GM19324 (cell line): ENCODE results near the gene OSTN.

Experiments used
- ATAC-seq: cut with Tn5 transposase; IDR thresholded peaks from one replicate; pipeline ENCODE4 v1.9.1; 2021; ENCODE audit warnings: mild to moderate bottlenecking, moderate library complexity; ENCODE audit not compliant: unreplicated experiment, low FRiP score

The OSTN gene

DNA sequence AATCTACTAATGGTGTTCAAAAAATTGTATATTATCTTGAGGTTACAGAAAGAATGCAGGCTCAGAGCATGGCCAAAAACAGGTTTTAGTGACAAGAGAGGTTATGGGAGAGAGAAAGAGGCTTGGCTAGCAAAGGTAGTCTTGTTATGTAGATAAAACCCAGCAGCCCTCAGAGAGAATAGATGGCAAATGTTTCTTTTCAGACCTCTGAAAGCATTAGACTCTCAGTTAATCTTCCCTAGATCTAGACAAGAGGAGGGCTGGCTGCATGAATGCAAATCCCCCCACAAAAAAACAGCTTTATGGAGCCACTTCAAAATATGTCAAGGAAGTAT is 62.2 kb downstream of the OSTN start:
- ATAC-seq, result no peak

DNA sequence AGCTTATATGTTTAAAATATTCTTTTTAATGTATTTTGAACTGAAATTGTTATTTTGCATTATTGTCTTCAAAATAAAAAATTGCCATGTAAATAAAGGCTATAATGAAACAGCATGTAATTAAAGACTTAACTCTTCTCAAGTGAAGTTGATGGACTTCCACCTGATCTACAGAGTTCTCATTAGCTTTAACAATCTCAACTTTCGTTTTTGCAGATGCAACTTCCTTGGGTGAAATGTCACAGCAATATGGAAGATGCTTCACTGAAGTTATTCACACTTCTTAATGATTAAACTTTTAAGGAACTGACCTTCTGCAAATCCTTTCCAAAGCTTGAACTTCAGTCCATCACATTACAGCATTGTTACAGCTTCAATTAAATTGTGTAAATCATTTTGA is 63.6 kb downstream of the OSTN start:
- ATAC-seq, result peak; percentile 53

GRCh38 chr3:191263365-191263764 is 64.3 kb downstream of the OSTN start:
- peak; percentile 80 for ATAC-seq

DNA sequence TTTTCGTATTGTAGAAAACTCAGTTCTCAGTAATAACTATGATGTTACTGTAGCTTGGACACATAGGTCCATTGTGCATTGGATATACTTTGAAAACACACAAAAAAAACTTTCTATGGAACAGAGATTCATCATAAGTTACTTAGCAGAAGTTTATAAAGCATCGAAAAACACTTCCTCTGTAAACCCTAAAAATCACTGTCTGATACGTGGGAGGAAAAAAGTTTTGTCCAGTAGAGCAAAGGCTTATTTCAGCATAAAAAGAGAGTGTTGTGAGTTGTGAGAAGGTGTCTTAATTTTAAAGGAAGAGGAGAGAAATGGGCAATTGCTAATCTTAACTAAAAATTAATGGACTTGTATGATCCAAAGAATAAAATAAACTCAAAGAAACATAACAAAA is 64.8 kb downstream of the OSTN start:
- ATAC-seq, result no peak

DNA sequence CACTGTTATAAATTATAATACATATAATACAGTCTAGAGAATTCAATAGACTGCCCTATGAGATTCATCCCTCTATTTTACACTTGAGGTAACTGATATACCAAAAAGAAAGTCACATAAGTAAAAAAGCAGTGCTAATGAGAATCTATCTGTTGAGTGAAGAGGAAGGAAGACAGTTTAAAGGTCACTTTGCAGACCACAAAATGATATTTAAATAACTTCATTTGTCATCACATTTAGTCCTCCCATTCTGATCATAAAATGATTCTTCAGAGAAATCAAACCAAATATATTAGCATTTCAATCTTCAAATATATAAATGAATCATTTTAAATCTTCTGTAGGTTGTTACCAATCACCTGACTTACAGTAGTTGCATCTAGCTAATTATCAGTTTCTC is 69.7 kb downstream of the OSTN start:
- ATAC-seq, result no peak

DNA sequence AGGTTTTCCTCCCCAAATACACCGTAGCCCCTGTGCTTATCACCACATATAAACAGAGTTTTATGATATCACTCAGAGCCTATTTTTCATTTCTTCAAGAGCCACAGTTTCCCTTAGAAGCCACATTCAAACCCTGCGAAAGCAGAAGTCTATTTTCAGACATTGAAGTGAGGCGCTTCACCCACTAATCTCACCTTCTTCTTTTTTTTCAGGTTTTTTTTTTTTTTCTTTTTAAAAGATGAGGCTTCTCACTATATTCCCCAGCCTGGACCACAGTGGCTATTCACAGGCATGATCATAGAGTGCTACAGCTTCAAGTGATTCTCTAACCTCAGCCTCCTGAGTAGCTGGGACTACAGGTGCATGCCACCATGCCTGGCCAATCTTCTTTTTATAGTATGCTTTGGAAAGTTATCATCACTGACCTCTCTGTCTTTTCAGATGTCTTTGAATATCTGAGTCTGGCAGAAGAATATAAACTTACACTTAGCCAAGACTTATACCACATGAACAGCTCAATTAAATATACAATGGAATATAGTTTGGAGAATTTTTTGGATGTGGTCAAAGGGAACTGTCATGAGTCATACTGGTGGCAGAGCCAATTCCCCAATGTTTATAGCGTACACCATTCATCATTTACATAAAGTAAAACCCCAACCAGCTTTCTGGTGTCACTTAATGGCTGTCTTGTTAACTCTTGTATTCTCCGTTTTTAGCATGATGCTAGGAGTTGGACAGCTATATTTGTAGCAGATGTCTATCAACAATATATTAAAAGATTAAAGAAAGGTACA is 70.4 kb downstream of the OSTN start:
- peak; percentile 62 for ATAC-seq

- ATAC-seq, result peak; percentile 38
These were observed 76.2 kb downstream of the OSTN start for GRCh38 chr3:191275244-191275643.

GRCh38 chr3:191275751-191276150 is 76.7 kb downstream of the OSTN start:
- ATAC-seq, result peak; percentile 52

DNA sequence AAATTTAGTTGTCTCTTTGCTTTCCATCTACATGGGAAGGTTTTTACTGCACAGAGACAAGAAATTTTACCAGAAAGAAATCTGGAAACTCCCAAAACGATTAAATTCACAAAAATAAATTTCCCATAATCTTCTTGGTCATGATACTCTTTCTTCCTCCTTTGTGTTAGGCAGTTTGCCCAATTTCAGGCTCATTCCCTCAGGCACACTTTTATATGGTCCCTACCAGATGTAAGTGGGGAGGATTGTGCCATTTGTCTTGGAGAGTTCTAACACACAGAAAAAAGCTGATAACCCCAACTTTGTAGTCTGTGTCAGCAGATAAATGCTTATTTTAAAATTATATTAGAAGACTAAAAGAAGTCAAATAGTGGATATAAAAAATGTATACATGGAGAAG is 81.1 kb downstream of the OSTN start:
- ATAC-seq, result no peak

DNA sequence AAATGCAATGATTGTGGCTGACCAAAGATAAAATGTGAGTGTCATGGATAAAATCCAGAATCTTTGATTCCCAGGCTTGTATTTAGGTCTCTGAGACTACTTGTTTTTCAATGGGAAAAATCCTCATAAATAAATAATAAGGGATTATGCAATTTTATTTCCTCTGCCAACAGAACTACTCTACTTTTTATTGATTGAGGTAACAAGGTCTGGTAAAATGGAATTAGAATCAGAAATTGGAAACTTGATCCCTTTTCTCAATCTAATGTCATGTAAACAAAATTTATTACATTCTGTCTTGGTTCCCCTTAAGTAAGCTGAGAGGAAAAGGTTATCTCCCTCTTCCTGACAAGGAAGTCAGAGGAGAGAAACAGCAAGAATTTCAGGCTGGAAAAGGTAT is 81.8 kb downstream of the OSTN start:
- no peak for ATAC-seq

DNA sequence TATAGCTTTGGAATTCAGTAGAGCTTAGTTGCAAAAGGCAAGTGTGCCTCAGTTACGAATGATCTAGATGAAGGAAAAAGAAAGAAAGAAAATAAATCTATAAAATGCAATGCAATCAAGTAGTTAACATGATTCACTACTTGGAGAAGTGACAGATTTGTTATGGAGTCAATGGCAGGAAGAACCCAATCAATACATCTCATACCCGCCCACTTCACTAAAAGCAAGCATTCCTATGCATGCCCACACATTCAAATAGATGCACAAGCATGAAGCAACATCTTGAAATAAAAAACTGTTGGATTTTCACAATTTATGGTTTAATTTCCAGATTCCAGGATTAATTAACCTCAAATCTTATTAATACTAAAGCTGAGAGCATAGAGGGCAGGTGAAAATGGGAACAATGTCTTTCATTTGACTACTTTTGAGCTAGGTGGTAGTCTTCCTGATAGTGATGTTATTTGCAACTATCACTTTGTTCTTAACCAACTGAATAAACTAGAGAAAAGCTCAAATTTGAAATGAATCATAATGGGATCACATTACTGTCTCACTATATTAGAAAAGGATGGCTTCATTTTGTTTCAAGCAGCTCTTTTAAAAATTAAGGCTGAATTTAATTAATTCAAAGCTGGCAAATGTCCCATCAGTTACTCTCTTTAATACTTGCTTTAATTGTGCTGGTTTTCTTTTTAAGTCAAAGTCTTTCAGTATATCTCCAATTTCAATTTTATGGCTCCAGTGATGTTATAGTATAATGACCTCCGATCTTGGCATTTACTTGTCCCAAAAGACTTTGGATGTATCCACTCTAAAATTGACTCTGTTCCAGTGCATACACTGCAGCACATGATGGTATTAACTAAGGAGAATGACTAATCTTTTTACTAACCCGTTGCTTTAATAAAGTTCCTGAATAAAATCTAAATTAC is 83.5 kb downstream of the OSTN start:
- no peak for ATAC-seq

- ATAC-seq, result no peak
These were observed 84.4 kb downstream of the OSTN start for GRCh38 chr3:191283400-191283799.

GRCh38 chr3:191290311-191291025 is 91.4 kb downstream of the OSTN start:
- peak; percentile 86 for ATAC-seq

DNA sequence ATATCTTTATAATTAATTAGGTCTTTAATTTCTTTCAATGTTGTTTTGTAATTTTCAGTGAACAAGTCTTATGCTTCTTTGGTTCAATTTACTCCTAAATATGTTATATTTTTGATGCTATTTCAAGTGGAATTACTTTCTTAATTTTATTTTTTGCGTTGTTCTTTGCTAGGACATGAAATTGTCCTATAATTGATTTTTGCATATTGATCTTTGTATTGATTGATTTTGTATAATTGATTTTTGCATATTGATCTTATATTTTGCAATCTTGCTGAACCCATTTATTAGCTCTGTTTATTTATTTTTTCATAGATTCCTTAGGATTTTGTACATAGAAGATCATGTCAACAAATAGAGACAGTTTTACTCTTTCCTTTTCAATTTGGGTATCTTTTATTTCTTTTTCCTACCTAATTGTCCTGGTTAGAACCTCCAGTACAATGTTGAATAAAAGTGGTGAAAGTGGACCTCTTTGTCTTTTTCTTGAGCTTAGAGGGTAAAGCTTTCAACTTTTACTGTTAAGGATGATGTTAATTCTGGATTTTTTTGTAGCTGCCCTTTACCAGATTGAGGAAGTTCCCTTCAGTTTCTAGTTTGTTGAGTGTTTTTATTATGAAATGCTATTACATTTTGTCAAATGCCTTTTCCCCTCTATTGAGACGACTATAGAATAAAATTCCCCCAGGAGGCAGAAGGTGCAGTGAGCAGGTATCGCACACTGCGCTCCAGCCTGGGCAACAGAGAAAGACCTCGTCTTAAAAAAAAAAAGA is 93.4 kb downstream of the OSTN start:
- no peak for ATAC-seq

DNA sequence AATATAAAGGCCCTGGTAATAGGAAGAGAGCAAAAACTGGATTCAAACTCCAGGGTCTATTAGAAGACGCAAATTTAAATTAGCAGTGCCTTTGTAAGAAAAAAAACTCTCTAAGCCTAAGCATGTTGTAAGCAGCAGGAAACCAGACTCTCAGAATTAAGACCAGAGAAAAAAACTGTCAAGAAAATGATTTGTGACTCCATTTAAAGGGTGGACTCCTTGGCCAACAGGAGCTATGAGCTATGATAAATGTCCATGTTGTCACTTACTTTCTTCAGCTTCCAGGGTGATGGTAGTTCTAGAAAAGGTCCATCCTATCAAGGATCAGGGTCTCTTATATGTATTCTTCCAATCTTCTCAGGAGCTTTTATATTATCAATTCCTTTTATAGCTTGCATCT is 95.2 kb downstream of the OSTN start:
- ATAC-seq, result no peak

DNA sequence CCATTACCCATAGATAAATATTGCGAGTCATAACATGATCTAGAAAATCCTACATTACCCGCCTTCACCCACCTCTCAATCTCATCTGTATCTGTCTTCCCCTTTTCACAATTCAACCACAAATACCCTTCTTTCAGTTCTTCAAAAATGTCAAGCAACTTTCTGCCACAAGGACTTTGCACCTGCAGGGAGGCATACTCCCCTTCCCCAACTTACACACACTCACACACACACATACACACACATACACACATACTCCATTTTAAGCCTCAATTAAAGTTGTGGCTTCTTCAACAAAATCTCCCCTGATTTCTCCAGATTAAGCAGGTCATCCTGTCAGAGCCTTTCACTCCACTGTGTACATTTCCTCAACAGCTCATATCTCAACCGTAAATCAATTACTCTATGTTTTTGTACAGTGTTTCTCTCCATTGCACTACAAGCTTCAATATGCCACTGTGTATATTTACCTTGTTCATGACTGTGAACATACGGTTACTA is 97.0 kb downstream of the OSTN start:
- ATAC-seq, result peak; percentile 77

DNA sequence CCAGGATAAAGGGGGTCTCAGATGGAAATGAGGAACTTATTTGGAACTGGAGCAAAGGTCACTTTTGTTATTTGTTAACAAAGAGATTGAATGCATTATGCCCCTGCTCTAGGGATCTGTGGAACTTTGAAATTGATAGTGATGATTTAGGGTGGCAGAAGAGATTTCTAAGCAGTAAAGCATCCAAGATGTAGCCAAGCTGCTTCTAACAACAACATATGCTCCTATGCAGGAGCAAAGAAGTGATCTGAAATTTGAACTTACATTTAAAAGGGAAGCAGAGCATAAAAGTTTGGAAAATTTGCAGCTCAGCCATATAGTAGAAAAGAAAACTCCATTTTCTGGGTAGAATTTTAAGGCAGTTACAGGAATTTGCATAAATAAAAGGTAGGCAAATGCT is 99.8 kb downstream of the OSTN start:
- no peak for ATAC-seq

DNA sequence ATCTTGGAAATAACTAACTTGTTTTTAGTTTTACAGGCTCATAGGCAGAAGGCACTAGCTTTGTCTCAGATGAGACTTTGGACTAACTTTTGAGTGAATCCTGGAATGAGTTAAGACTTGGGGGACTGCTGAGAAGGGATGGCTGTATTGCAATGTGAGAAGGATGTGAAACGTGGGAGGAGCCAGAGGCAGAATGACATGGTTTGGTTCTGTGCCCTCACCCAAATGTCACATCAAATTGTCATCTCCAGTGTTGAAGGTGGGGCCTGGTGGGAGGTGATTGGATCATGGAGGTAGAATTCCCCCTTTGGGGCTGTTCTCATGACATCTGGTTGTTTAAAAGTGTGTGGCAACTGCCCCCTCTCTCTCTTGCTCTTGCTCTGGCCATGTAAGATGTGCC is 101.4 kb downstream of the OSTN start:
- no peak for ATAC-seq

- peak; percentile 65 for ATAC-seq
These were observed 102.0 kb downstream of the OSTN start for GRCh38 chr3:191301017-191301416.

DNA sequence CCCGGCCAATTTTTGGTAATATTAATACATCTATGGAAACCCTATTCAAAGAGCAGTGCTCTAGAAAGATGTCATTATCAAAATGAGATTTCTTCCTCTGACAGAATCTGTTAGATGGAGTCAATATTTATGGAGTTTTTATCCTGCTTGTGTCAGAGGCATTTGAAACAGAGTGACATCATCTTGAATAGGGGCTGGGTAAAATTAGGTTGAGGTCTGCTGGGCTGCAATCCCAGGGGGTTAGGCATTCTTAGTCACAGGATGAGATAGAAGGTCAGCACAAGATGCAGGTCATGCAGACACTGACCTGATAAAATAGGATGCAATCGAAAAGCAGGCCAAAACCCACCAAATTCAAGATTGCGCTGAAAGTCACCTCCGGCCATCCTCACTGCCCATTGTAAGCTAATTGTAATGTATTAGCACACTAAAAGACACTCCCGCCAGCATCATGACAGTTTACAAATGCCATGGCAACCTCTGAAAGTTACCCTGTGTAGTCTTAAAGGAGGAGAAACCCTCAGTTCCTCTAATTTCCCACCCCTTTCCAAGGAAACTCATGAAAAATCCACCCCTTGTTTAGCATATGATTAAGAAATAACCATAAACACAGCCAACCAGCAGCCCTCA is 102.9 kb downstream of the OSTN start:
- no peak for ATAC-seq
